Measurements from ENCODE around the gene NFKB2.

NFKB2 gene

DNA sequence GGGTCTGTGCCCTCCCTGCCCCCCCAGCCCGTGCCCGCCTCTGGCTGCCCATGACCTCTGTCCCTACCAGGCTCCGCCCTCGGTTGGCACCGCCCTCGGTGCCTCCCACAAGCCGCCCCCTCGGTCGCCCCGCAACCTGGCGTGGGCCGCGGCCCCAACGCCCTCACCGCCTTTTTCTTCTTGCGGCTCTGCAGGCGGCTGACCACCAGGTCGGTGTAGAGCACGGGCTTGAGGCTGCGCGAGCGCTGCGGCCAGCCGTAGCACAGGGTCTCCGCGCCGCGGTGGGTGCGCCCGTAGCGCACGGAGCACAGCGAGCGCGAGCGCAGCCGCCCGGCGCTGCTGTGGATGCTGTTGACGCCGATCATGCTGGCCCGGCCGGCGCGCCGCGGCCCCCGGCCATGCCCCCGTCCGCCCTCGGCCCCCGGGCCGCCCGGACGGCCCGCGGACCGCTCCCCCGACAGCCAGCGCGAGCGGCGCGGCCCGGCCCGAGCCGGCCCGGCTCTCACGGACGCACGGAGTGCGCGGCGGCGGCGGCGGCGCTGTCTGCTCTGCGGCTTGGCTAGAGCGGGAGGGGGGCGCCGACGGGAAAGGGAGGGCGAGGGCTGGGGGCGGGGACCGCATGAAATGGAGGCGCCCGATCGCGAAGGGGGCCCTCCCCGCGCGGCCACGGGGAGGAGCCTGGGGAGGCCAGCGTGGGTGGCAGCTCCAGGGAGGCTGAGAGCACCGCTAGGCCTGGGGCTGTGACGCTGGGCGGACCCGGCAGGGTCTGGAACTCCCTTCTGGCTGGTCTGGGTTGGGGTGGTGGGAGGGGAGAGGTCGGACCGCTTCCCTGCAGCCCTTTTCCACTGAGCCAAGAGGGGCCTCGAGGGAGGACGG lies 13.5 kb downstream of the NFKB2 start:
- no peak for DNase-seq (ENCODE audit: low read depth)

DNA sequence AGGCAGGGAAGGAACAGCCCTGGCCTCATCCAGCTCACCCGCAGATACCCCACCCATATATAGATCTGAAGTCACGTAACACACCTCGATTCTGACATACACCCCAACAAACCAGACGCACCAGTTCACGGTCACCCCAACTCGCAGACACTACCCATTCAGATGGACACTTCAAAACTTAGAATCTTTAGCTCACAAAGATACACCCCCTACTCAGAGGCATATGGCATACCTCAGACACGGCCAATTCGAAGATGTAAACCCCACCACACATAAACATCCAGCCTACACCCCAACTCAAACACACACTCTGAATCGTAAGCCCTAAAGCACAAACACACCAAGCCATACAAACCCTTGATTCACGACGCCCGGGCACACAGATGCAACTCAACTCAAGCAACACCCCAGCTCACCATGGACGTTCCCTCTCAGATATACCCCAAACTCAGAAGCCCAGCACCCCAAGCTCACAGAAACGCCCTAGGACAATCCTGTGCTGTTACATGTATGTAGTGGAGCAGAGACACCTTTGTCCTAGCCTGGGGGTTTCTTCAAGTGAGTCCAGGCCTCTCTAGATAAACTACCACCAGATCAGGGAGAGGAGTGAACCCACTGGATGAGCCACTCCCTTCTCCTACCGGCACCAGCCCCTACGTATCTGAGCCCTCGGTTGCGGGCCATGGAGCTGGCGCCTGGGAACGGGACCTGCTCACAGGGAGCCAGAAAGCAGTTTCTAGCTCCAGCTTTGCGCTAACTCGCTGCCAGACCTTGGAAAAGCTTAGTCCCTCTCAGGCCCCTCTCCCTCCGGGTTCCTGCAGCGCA lies 14.3 kb downstream of the NFKB2 start:
- no peak for DNase-seq (ENCODE audit: low read depth)

DNA sequence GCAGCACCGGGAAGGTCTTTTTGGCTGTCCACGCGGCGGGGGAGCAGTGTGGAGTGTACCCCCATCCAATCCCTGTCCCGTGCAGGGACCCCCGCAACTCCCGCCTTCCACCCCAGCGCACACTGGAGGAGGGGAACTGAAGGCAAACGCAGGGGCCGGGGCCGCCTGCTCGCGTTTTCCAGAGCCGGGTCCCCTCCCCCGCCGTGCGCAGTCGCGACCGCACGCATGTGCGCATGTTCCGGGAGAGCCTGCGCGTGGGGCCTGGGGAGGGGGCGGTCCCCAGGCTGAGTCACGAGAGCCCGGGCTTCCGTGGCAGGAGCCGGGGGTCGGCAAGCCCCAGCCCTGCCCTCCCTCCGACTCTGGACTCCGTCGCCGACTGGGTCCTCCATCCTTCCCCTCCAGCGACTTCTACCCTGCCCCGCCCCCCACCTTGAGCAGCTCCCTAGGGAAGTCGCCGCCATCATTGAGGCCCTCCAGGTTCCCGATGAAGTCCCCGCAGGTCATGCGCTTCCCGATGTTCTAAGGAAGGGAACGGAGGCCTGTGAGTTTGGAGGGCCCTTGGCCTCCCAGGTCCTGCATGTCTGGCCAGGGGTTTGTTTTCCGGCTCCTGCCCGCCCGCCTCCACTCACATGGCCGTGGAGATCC lies 15.0 kb downstream of the NFKB2 start:
- DNase-seq (ENCODE audit: low read depth) = no peak

DNA sequence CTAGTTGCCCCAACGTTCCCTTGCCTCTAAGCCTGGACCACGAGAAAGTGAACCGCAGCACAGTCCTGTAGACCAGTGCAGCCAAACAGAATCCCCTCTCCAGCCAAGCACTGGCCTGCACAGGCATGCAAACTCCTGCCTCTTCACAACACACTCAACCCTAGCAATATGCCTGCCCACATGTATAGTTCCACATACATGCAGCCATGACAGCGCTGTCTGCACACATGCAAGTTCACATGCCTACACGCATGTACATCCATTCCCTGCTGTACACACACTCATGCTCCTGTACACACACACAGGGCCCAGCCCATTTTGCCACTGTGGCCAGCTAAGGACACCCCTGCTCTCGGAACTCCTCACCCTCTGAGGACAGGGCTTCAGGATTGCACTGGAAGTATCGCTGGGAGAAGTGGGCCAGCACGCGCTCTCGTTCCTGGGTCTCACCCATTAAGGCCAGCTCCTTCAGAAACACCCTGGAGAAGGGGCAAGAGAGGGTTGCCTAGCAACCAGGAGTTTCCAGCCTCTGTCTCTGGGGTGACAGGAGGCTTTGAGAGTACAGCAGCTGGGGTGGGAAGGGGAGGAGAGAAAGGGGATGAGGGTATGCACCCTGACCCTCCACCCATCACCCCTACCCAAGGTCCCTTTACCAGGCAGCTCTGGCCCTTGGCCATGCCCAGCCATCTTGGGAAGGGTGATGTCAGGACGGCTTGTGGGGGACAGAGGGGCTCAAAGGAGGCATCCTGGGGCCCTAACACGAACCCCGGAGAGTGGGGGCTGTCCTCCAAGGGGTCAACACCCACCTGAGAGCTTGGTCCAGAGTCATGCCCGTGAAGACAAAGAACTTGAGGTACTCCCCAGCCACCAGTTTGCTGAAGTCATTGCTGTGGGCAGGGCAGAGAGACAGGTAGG lies 16.1 kb downstream of the NFKB2 start:
- DNase-seq (ENCODE audit: low read depth) = no peak

DNA sequence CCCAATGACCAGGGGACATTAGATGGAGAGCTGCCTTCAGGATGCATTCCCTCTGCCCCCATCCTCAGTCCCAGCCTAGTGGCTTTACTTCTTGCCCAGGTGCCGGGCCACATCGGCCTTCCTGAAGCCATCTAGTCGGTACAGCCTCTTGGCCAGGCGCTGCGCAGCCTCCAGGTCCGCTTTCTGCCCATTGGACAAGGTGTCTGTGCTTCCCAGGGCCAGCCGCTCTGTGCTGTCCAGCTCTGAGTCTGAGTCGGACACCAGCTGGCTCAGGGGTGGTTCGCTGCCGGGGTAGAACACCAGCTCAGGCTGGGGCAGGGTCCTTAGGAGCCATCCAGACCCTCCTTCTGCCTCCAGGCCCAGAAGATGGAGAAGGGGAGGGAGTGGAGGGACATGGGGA lies 16.8 kb downstream of the NFKB2 start:
- DNase-seq (ENCODE audit: low read depth) = no peak

DNA sequence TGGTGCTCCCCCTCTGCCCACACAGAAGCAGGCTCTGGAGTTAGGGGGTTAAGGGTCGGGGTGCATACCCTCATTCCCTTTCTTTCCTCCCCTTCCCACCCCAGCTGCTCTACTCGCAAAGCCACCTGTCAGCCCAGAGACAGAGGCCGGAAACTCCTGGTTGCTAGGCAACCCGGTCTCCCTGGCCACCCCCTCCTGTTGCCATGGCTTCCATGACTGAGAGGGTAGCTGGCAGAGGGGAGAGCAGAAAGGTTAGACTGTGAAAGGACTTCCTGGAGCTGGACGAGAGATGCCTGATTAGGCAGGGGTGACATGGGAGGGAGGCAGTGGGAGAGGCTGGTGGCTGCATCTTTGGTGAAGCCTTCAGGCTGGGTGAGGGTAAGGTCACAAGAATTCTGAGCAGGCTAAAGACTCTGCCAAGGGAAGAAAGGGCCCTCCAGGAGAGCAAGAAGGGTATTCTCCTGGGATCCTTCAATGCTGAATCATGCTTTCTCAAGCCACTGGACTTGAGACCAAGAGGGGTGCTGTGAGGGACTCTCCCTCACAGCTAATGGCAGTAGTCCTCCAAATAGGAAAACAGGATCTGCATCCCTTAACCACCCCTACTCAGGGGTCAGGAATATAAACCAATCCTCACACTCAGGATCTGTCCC lies 17.7 kb downstream of the NFKB2 start:
- DNase-seq (ENCODE audit: low read depth) = no peak

DNA sequence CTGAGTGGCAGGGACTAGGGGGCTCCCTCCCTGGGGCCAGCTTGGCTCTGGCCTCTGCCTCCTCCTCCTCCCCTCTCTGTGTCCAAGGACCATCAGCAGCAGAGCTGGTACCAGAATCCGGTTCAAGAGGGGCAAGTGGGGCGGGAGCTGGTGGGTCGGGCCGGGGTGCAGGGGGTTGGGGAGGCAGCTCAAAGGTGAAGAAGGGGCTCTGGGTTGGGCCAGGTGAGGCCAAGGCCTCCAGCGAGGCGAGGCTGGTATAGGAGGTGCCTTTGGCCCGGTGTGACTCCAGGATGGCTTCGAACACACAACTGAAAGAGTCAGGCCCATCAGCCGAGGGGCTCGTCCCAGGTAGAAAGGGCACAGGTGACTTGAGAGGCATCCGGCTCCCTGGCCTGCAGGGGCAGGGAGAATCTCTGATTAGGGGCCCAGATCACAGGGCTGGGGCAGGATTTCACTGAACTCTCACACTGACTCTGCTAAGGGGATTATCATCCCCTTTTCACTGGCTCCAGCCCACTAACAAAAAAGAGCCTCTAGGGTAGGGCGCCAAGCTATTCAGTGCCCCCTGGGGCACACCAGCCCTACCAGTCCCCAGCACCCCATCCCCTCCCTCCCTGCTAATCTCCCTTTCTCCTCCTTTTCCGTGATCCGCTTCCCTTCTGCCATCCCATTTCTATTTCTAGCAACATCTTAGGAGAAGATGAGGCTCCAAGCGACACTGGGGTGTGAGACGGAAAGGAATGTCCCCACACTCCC lies 18.5 kb downstream of the NFKB2 start:
- DNase-seq (ENCODE audit: low read depth) = no peak

DNA sequence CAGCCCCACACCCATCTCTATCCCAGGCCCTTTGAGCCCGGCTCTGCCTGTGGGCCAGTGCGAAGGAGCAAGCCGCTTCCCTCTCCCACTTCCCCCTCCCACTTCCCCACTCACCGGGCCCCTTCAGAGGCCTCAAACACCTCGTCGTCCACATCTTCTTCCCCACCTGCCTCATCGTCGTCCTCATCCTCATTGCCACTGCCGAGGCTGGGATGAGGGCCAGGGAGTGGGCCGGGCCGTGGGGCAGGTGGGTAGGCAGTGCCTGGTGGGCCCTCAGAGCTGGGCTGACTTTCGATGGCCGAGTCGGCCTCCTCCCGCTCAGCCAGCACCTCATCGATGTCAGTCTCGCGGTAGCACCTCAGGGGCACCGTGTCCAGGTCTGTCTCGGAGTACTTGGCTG lies 19.2 kb downstream of the NFKB2 start:
- no peak for DNase-seq (ENCODE audit: low read depth)

DNA sequence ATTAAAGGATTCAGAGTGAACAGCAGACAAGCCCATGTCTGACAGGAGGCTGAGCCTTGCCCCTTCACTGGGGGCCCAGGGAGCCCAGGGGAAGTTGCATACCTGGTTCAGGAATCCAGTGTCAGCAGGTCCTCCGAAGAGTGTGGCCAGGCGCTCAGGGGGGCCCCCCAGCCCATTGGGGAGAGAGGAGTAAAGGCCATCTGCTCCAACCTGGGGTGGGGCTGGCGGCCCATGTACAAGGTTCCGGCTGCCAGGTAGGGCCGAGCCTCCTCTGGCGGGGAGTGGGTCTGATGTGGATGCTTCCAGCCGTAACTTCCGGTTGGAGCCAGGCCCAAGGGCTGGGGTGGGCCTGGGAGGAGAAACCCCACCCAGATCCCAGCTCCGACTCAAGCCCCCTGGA lies 20.8 kb downstream of the NFKB2 start:
- DNase-seq (ENCODE audit: low read depth) = no peak

DNA sequence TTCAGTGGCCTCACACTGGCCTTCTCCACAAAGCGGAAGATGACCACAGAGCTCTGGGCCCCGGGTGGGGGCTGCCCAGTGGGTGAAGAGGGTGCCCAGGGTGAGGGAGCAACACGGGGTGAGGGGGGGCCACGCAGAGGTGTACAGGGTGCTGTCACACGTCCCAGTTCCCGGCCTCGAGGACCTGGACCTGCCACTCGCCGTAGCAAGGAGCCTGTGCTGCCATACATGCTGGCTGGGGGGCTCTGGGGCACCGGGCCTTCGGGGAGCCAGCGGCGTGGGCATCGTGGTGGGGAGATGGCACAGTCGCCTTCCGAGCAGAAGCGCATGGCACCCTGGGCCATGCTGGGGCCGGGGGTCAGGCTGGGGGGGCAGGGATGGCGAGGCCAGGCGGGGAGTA lies 21.2 kb downstream of the NFKB2 start:
- DNase-seq (ENCODE audit: low read depth) = no peak

DNA sequence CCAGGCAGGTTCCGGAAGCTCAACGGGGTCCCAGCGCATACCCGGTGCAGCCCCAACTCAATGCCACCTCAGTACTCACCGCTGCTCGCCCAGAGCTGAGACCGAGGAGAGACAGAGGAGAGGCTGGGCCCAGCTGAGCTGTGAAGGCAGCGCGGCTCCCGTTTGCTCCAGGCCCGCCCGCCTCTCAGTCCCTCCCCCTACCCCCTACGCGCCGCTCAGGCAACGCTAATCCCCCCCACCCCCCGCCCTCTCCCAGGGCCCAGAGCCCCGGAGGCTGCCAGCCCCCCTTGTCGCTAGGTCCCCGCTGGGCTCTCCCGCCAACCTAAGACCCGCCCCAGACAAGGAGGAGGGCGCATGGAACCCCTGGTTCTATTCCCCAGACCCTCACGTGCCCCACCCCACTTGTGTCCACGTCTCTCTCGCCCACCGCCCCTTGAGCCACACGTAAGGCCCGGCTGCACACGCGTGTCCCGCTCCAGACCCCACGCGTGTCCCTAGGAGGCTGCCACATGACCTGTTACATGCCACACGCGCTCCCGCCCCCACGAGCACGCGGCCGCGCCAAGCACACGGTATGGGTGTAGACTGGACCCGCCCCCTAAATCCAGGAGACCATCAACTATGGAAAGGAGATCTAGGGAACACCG lies 23.2 kb downstream of the NFKB2 start, which contains the start of gene PSD:
Gene PSD, minus strand, starts transcription at position 164 of the 647 bp plus-strand sequence. CDS start 1,747 bp downstream, outside the sequence.
- DNase-seq (ENCODE audit: low read depth) = no peak

DNA sequence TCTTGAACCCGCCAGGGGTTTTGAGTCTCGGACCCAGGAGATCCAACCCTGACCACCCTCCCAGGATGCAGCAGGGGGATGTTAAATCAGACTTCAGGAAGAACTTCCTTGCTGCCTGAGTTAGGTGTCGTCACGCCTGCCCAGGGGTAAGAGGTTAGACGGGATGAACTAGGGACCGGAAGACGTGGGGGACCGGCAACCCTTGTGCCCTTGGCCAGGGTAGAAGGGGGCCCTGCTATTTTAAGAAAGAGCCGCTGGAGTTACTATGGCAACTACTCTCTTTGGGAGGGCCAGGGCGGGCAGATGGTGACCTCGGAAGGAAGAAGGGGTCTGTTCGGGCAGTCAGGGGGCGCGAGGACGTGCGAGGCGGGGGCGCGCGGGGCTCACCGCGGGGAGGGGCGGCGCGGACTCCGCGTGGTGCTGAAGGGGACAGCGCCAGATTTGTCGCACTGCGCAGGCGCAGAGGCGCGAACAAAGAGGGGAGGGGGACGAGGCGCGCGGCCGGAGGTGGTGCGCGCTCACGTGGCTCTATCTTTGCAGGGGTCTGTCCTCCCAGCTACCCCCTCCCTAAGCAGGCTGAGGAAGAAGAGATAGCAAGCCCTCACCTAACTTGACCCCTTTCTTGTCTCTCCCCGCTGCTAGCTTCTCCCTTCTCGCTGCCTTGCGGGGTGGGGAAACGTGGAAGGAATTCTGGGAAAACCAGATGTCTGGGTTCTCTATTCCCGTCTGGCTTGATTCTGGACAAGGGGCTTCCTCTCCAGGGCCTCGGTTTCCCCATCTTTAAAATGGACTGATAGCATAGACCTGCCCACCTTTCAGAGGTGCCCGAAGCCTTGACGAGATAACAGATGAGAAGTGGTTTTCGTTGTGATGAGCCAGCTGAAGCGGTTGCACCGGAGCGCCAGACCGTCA lies 24.0 kb downstream of the NFKB2 start:
- DNase-seq (ENCODE audit: low read depth) = no peak

DNA sequence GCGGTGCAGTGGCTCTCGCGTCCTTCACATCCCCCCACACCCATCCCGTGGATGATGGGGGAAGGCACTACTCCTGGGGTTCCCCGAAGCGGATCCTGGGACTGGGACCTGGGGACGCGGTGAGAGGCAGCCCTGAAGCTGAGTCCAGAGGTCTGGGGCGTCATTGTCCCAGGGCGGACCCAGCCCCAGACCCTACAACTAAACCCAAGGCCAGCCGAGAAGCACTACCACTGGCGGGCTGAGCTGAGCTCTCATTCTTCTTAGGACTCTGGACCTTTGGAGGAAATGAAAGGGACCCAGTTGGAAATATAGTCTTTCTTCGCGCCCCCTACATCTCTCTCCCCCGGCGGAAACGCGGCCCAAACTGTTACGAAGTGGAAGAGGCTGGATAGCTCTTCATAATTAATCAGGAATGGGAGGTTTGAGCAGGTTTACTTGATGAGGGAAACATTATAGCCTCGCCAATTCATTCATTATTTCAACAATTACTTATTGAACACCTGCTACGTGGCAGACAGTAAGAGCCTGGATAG lies 24.7 kb downstream of the NFKB2 start:
- no peak for DNase-seq (ENCODE audit: low read depth)

DNA sequence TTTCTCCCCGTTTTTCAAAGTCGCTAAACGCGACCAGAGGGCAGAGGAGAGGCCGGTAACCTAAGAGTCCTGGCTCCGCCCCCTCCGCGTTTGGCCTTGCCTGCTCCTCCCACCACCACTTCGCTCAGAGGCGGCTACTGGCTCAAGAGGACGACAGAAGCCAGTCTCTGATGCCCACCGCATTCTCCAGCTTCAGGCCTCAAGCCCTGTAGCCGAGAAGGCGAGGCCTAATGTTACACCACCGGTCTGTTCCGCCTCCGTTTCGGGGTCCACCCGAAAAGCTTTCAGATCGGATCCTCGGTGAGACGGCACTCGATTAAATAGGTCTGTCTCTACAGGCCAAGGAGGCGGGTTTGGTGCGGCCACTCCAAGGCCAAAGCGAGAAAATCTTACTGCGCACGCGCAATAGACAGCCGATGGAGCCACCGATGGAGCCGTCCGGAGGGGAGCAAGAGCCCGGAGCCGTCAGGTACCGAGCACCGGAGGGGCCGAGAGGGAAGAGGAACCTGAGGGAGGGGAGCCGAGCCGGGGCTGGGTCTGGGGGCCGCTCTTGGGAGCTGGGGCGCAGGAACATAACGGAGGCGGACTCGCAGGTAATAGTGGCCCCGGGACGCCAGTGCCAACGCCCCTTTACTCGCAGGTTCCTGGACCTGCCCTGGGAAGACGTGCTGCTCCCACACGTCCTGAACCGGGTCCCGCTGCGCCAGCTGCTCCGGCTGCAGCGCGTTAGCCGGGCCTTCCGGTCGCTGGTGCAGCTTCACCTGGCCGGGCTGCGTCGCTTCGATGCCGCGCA lies 25.4 kb downstream of the NFKB2 start, which contains the start of gene FBXL15:
Gene FBXL15, plus strand, starts transcription at position 123 of the 793 bp plus-strand sequence. Its CDS starts 294 bp downstream, at position 417.
- DNase-seq (ENCODE audit: low read depth) = peak; percentile 90

DNA sequence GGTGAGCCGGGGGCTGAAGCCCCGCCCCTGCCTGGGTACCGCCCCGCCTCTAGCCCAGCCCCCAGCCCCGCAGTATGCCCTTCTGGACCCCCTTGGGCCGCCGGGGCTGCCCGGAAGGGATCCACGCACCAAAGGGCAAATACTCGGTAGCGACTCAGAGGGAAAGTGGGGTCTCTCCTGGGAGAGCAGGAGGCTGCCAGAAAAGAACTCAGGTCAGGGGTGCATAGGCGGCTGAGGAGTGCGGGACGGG lies 25.9 kb downstream of the NFKB2 start:
- DNase-seq (ENCODE audit: low read depth) = no peak

DNA sequence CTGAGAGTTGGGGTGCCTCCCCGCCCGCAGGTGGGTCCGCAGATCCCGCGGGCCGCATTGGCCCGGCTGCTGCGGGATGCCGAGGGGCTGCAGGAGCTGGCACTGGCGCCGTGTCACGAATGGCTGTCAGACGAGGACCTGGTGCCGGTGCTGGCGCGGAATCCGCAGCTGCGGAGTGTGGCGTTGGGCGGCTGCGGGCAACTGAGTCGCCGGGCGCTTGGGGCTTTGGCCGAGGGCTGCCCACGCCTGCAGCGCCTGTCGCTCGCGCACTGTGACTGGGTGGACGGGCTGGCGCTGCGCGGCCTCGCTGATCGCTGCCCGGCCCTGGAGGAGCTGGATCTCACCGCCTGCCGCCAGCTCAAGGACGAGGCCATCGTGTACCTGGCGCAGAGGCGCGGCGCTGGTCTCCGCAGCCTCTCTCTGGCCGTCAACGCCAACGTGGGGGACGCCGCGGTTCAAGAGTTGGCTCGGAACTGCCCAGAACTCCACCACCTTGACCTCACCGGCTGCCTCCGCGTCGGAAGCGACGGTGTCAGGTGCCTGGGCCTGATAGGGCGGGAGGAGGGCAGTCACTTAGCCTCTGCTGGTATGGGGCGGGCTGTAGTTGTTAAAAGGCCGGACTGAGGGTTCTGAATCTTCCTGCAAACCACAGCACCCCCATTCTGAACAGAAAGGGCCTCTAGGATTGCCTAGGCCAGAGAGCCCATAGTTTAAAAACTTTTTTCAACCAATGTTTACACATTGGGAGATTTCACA lies 26.4 kb downstream of the NFKB2 start:
- DNase-seq (ENCODE audit: low read depth) = no peak

DNA sequence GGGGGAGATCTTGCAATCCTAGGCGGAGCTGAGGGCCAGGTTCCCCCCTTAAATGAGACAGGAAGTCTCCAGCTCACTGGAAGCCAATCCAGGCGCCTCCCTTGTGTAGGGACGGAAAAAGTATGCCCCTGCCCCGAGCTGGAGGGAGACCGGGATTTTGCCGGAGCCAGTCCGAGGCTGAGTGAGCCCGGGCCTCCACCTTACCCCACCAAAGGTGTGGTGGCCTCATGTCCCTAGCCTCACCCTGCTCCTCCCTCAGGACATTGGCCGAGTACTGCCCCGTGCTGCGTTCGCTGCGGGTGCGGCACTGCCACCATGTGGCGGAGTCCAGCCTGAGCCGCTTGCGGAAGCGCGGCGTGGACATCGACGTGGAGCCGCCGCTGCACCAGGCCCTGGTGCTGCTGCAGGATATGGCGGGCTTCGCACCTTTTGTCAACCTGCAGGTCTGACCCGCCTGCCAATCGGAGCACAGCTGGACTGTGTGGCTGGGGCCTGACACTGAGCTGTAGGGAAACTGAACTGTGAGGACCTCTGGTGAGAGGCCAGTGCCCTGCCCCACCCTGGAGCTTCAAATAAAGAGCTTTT lies 27.1 kb downstream of the NFKB2 start:
- no peak for DNase-seq (ENCODE audit: low read depth)

Measured in GM04503 (cell line).